GM12864 (cell line): ENCODE data around the gene ACP4.
"Not testable (repeated sequence)": the region's sequence is repeated elsewhere in the genome, so short reads cannot be mapped to it uniquely, and the experiment has no call there.

Source experiments
- DNase-seq: peaks from one replicate; pipeline ENCODE4 v3.0.0-alpha.2; 2011; ENCODE audit warnings: low read depth
- H3K4me3 ChIP-seq: 2 replicates; pipeline ENCODE4 v1.5.1; 2011; ENCODE audit warnings: mild to moderate bottlenecking, low read depth, low read length, control low read depth
- TF ChIP-seq, protein P1 (sequence below): IDR thresholded peaks from 2 replicates; pipeline ENCODE4 v1.5.1; 2011; ENCODE audit warnings: low read depth, mild to moderate bottlenecking, moderate library complexity, low read length, control low read depth, inconsistent platforms; ENCODE audit errors: missing control alignments

ACP4 gene

DNA sequence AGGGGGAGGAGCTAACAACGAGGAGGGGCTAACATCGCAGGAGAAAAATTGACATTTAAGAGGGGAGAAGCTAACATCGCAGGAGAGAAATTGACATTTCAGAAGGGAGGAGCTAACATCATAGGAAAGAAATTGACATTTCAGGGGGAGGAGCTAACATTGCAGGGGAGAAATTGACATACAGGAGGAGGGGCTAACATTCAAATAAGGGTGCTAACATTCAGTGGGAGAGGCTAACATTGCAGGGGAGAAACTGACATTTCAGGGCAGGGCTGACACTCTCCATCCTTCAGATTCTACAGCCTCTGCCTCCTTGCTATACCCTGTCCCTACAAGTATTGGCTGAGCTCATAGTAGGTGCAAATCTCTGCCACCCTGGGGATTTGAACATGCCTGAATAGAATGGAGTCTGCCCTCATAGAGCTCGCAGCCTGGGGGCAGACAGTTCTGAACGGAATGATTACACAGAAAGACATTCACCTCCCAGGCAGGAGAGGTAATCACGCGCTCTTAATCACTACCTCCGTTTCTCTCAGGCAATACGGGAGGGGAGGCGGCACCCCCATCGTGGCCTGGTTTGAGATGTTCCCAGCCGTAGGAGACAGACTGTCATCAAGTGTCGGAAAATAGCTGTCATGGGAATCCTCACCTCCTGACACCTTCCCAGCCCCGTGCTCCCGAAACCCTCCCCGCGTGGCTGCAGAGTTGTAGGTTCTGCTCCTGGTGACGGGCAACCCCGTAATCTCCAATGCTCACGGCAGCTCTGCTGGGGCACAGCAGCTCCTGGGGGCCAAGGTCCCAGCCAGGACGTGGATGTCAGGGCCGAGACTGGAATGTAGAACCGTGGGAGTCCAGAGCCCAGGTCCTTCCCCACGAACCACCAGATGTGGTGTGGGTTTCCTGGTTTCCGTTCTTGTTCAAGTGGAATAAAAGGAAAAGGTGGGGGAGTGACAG lies 10.4 kb upstream of the ACP4 start:
- no peak for DNase-seq
- TF ChIP-seq, protein P1, sequence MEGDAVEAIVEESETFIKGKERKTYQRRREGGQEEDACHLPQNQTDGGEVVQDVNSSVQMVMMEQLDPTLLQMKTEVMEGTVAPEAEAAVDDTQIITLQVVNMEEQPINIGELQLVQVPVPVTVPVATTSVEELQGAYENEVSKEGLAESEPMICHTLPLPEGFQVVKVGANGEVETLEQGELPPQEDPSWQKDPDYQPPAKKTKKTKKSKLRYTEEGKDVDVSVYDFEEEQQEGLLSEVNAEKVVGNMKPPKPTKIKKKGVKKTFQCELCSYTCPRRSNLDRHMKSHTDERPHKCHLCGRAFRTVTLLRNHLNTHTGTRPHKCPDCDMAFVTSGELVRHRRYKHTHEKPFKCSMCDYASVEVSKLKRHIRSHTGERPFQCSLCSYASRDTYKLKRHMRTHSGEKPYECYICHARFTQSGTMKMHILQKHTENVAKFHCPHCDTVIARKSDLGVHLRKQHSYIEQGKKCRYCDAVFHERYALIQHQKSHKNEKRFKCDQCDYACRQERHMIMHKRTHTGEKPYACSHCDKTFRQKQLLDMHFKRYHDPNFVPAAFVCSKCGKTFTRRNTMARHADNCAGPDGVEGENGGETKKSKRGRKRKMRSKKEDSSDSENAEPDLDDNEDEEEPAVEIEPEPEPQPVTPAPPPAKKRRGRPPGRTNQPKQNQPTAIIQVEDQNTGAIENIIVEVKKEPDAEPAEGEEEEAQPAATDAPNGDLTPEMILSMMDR, result no peak
- H3K4me3 ChIP-seq, result no peak overlapping the region

DNA sequence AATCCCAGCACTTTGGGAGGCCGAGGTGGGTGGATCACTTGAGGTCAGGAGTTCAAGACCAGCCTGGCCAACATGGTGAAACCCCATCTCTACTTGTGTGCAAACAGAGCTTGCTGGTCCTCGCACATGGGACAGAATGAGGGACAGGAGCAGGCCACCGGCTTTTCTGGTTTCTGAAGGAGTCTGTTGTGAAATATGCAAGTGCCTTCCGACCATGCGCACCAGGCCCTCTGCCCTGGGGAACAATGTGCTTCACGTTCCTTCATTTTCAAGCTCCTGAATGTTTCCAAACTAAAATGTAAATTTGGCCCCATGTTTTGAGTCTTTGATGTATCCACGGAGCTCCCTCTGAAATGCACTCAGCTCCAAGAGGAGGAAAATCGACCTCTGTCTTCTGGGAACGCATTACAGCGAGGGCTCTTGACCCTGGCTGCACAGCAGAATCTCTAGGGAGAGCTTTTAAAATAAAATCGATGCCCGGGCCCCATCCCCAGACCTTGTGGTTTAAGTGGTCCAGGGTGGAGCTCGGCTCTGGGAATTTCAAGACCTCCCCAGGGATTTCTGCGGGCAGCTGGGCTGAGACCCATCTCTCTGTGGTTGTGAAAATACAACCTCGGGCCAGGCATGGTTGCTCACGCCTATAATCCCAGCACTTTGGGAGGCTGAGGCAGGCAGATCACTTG lies 9.3 kb upstream of the ACP4 start:
- TF ChIP-seq, protein P1, result no peak
- no peak for DNase-seq
- no peak overlapping the region for H3K4me3 ChIP-seq

GRCh38 chr19:50783848-50784152 lies 6.4 kb upstream of the ACP4 start:
- not testable (repeated sequence) for DNase-seq, H3K4me3 ChIP-seq

DNA sequence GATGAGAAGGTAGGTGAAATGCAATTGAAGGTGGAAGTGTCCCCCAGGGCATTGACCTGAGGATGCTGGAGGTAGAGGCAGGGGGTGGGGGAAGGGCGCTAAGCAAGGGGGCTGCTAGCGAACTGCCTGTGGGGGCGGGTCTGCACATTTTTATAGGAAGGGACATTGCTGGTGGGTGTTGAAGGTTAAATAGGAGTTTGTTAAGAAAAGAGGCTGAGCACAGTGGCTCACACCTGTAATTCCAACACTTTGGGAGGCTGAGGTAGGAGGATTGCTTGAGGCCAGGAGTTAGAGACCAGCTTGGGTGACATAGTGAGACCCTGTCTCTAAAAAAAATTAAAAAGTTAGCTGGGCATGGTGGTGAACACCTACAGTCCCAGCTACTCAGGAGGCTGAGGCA lies 5.5 kb upstream of the ACP4 start:
- H3K4me3 ChIP-seq, result no peak overlapping the region
- DNase-seq, result no peak
- TF ChIP-seq, protein P1, result no peak

DNA sequence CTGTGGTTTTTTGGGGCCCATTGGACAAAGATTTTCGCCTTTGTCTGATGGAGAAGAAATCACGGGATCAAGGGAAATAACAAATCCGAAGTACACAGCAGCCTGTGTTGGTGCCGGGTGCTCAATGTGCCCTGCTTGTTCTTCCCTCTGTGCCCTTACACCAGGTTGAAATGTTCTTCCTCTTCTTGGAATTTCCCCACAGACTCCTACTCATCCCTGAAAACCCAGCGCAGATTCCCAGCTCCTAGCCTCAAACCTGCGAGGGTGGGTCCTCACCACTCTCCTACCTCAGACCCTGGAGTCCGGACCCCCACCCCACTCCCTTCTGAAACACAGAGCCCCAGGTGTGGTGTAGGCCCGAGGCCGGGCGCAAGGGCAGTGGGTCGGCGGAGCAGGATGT lies 4.9 kb upstream of the ACP4 start:
- TF ChIP-seq, protein P1, result no peak
- DNase-seq, result no peak

DNA sequence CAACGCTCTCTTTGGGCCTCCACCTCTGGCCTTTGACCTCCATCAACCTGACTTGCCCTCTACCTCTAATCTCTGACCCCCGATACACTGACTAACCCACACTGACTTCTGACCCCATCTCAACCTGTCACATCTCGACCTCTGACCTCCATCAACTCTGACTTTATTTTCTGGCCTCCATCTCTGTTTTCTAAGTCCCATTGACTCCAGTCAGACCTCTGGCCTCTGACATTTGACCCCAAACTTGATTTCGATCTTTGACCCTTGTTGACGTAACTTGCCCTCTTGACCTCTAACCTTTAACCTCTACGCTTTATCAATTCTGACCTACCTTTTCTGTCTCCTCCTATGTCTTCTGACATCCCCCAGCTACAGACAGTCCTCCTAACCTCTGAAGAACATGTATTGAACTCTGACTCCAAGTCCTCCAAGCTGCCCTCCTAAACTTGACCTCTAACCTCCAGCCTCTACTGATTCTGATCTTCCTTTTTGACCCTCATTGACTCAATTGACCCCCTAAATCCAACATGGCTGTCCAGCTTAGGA lies 780 bp downstream of the ACP4 start:
- TF ChIP-seq, protein P1, result no peak
- no peak for DNase-seq
- no peak overlapping the region for H3K4me3 ChIP-seq

More for the DNA sequence above, 4.9 kb upstream of the ACP4 start:
- H3K4me3 ChIP-seq, result no peak overlapping the region

DNA sequence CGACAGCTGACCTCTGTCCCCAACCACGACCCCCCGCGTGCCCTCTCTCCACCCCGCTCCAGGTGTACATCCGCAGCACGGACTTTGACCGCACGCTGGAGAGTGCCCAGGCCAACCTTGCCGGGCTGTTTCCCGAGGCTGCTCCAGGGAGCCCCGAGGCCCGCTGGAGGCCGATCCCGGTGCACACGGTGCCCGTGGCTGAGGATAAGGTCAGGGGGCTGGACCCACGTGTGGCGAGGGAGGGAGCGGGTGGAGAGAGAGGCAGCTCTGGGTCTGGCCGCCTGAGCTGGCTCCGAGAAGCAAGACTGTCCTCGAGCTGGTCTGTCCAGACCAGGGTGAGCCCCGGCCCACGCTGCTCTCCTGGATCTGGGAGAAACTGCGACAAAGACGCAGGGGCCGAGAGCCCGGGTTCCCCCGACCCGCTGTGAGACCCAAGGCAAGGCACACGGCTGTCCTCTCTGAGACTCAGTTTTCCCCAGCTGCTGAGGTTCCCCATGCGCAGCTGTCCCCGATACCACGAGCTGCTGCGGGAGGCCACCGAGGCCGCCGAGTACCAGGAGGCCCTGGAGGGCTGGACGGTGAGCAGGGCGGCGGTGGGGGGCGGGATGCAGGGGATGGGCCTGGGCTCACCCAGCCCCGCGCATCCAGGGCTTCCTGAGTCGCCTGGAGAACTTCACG lies 1.5 kb downstream of the ACP4 start:
- no peak for DNase-seq
- TF ChIP-seq, protein P1, result no peak
- H3K4me3 ChIP-seq, result no peak overlapping the region
